HepG2 (cell line): Measurements from ENCODE around the gene ZNF341. TPM values are rescaled to one million over a fixed set of nuclear protein-coding genes. Genes with fewer than 3 reads are reported as not detected.

ENCODE experiments used
- AHR ChIP-seq: IDR thresholded peaks from 2 replicates; pipeline ENCODE4 v1.6.1; 2018; ENCODE audit warnings: missing genetic modification reagents, missing compliant biosample characterization
- CHCHD3 ChIP-seq: sonication (generic); formaldehyde crosslinking; IDR thresholded peaks from 2 replicates; pipeline ENCODE4 v1.8.0; 2022; ENCODE audit warnings: mild to moderate bottlenecking, missing genetic modification reagents, moderate library complexity
- CREB1 ChIP-seq, 2 experiments: fragments of 450-650 bp in 1 of 2; IDR thresholded peaks; 2 replicates each; pipeline ENCODE4 v1.6.1; 2016 to 2017; ENCODE audit warnings: control low read depth in 1 of 2, mild to moderate bottlenecking in 1 of 2, missing compliant biosample characterization in 1 of 2, missing genetic modification characterization in 1 of 2
- FOSL2 ChIP-seq: sonication (generic); formaldehyde crosslinking; IDR thresholded peaks from 2 replicates; pipeline ENCODE4 v1.4.0; 2020; ENCODE audit warnings: missing genetic modification reagents
- GPN1 ChIP-seq: sonication (generic); formaldehyde crosslinking; IDR thresholded peaks from 2 replicates; pipeline ENCODE4 v1.5.1; 2020; ENCODE audit warnings: missing genetic modification reagents, borderline replicate concordance
- KDM4B ChIP-seq: sonication (generic); formaldehyde crosslinking; IDR thresholded peaks from 2 replicates; pipeline ENCODE4 v1.4.0; 2020; ENCODE audit warnings: missing genetic modification reagents
- PRDM4 ChIP-seq: sonication (generic); formaldehyde crosslinking; IDR thresholded peaks from 2 replicates; pipeline ENCODE4 v1.9.0; 2021; ENCODE audit warnings: missing genetic modification reagents, borderline replicate concordance
- SAP130 ChIP-seq: IDR thresholded peaks from 2 replicates; pipeline ENCODE4 v1.6.1; 2016; ENCODE audit warnings: low read depth
- SMYD3 ChIP-seq: sonication (generic); formaldehyde crosslinking; IDR thresholded peaks from 2 replicates; pipeline ENCODE4 v1.8.1; 2023; ENCODE audit warnings: mild to moderate bottlenecking, missing genetic modification reagents
- STAT6 ChIP-seq: sonication (generic); formaldehyde crosslinking; IDR thresholded peaks from 2 replicates; pipeline ENCODE4 v1.4.0; 2020; ENCODE audit warnings: missing genetic modification reagents, mild to moderate bottlenecking, borderline replicate concordance
- TBX3 ChIP-seq: fragments of 450-650 bp; IDR thresholded peaks from 2 replicates; pipeline ENCODE4 v1.6.1; 2017; ENCODE audit warnings: antibody characterized with exemption, mild to moderate bottlenecking, inconsistent platforms, borderline replicate concordance
- TCF12 ChIP-seq, 2 experiments: fragments of 450-650 bp in 1 of 2; sonication (generic) in 1 of 2; formaldehyde crosslinking in 1 of 2; IDR thresholded peaks; 2 replicates each; pipeline versions ENCODE4 v1.6.1 to v1.8.0; 2017 to 2022; ENCODE audit warnings: antibody characterized with exemption in 1 of 2, mild to moderate bottlenecking in 1 of 2, missing genetic modification reagents in 1 of 2, moderate library complexity in 1 of 2
- THAP11 ChIP-seq: IDR thresholded peaks from 2 replicates; pipeline ENCODE4 v1.6.1; 2016; ENCODE audit warnings: missing biosample characterization, missing genetic modification reagents
- ZFP91 ChIP-seq: sonication (generic); formaldehyde crosslinking; IDR thresholded peaks from 2 replicates; pipeline ENCODE4 v1.9.0; 2022; ENCODE audit warnings: missing genetic modification reagents, mild to moderate bottlenecking, borderline replicate concordance
- ZFYVE20 ChIP-seq: sonication (generic); formaldehyde crosslinking; IDR thresholded peaks from 2 replicates; pipeline ENCODE4 v1.8.0; 2023; ENCODE audit warnings: low read depth, mild to moderate bottlenecking, moderate library complexity, missing genetic modification reagents, borderline replicate concordance
- ZKSCAN8 ChIP-seq: IDR thresholded peaks from 2 replicates; pipeline ENCODE4 v1.6.1; 2016; ENCODE audit warnings: borderline replicate concordance, missing genetic modification reagents, missing compliant biosample characterization
- ZNF138 ChIP-seq: sonication (generic); formaldehyde crosslinking; IDR thresholded peaks from 2 replicates; pipeline ENCODE4 v1.5.0; 2020; ENCODE audit warnings: mild to moderate bottlenecking, low read depth, missing genetic modification reagents
- ZNF232 ChIP-seq: sonication (generic); formaldehyde crosslinking; IDR thresholded peaks from 2 replicates; pipeline ENCODE4 v1.4.0; 2020; ENCODE audit warnings: missing genetic modification reagents, borderline replicate concordance
- ZNF709 ChIP-seq: sonication (generic); formaldehyde crosslinking; IDR thresholded peaks from 2 replicates; pipeline ENCODE4 v1.5.0; 2020; ENCODE audit warnings: mild to moderate bottlenecking, missing genetic modification reagents
- ZNF83 ChIP-seq: sonication (generic); formaldehyde crosslinking; IDR thresholded peaks from 2 replicates; pipeline ENCODE4 v1.4.0; 2020; ENCODE audit warnings: missing genetic modification reagents, mild to moderate bottlenecking, borderline replicate concordance
- polyA plus RNA-seq, 8 experiments: library from polyadenylated mRNA; depleted of rRNA in 3 of 8; stranded (reverse) in 7 of 8; unstranded in 1 of 8; fragments of >200 nt; fragmentation: Illumina TruSeq in 4 of 8; extraction: Trizol in 4 of 8; gene quantifications; 2 replicates each; pipeline versions ENCODE4 v1.2.1 to v1.2.3, GENCODE V29; 2011 to 2016; ENCODE audit warnings: low read depth in 4 of 8, missing spikeins in 1 of 8, mixed read lengths in 1 of 8; ENCODE audit not compliant: insufficient read depth in 1 of 8
- total RNA-seq, 5 experiments: library from RNA; depleted of rRNA; stranded (reverse); fragments of >200 nt; fragmentation: Illumina TruSeq; extraction: Trizol; gene quantifications; 2 replicates each; pipeline ENCODE4 v1.2.3, GENCODE V29; 2016; ENCODE audit warnings: low read depth in 1 of 5

The ZNF341 gene
- total and polyA plus RNA-seq, 2 of the 13 experiments (the other 11 are each of a cell fraction or from before 2014, with no cell fraction given) = 1.1 to 2.2 TPM

- peak; percentile 52; the same call in 1 of the 2 replicates for TF ChIP-seq STAT6 (CRISPR knock-in tag)
- TF ChIP-seq CREB1 (IDR thresholded peaks at IDR 0.05) = no peak
- peak; percentile 73; the same call in 1 of the 2 replicates for TF ChIP-seq CREB1 (CRISPR knock-in tag; IDR thresholded peaks at IDR 0.05)
- TF ChIP-seq ZNF709 (CRISPR knock-in tag) = peak; percentile 71
- TF ChIP-seq CHCHD3 (CRISPR knock-in tag) = no peak
- no peak for TF ChIP-seq GPN1 (CRISPR knock-in tag)
- TF ChIP-seq ZKSCAN8 (CRISPR knock-in tag) = peak; percentile 93
- no peak for TF ChIP-seq SMYD3 (CRISPR knock-in tag)
- peak; percentile 67 for TF ChIP-seq ZFP91
- TF ChIP-seq TBX3 = no peak
- no peak for TF ChIP-seq ZNF138 (CRISPR knock-in tag)
- TF ChIP-seq TCF12 (IDR thresholded peaks at IDR 0.05) = no peak
- peak; percentile 78 for TF ChIP-seq TCF12 (CRISPR knock-in tag; IDR thresholded peaks at IDR 0.05)
- TF ChIP-seq THAP11 (CRISPR knock-in tag) = peak; percentile 49; the same call in 1 of the 2 replicates
- peak; percentile 59; the same call in 1 of the 2 replicates for TF ChIP-seq ZNF232 (CRISPR knock-in tag)
- TF ChIP-seq ZFYVE20 (CRISPR knock-in tag) = no peak
- TF ChIP-seq SAP130 (CRISPR knock-in tag) = peak; percentile 89
- peak; percentile 71 for TF ChIP-seq FOSL2 (CRISPR knock-in tag)
- TF ChIP-seq KDM4B (CRISPR knock-in tag) = no peak
- no peak for TF ChIP-seq PRDM4
- peak; percentile 84; the same call in 1 of the 2 replicates for TF ChIP-seq ZNF83
- no peak; the same call in 1 of the 2 replicates for TF ChIP-seq AHR (CRISPR knock-in tag)
Observed at GRCh38 chr20:33701629-33702450, 30.0 kb upstream of the ZNF341 start (continued).
